ENCODE results near the gene ZNF446. TPM values are rescaled to one million over a fixed set of nuclear protein-coding genes. Genes with fewer than 3 reads are reported as not detected.

The ZNF446 gene
- total and polyA plus RNA-seq, 9 of the 15 experiments (the other 6 are each of a cell fraction or from before 2014, with no cell fraction given): 0.07 to 4.8 (median 1.2) TPM

DNA sequence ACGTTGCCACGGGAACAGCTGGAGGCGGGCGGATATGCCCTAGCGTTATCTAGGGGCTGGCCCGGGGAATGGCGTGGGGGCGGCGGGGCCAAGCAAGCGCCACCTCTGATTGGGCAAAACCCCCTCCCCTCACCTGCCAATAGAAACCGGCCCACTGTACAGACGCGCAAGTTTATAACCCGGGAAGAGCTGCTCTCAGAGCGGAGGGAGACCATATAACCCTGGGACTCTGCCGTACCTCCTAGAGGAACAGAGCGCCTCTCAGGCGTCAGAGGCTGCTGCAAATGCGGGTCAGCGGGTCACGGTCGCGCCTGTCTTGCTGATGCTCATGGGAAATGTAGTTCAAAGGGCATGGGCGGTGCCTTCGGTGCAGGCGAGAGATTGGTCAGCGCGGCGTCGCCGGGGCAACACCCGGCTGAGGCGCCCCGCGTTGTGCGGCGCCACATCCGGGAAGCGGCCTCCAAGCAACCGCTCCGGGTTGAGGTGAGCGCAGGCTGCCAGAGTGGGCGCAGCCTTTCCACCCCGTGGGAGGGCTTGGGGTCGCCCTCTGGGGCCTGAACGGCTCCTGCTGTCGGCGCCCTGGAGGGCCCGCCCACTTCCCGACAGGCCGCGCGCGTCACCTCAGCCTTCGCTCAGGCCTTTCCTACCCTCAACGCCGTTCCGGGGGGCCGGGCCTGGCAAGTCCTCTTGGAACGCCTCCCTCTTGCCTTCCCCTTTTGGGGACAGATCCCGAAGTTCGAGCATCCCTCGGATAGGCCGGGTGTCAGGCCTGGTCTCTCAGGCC lies at the start of gene ZNF446 (continued):
- peak; percentile 79 for TF ChIP-seq POLR2A (conservative IDR thresholded peaks at IDR 0.05)
- no peak for TF ChIP-seq RBM39 (optimal IDR thresholded peaks at IDR 0.05; ENCODE audit: low read depth, low read length)
- no peak for TF ChIP-seq ZSCAN29 (IDR thresholded peaks at IDR 0.05)
- no peak for TF ChIP-seq ZZZ3 (IDR thresholded peaks at IDR 0.05)
- TF ChIP-seq ZNF583 (CRISPR knock-in tag; IDR thresholded peaks at IDR 0.05): no peak
- no peak for TF ChIP-seq ADNP (tag; IDR thresholded peaks at IDR 0.05)
- TF ChIP-seq ZNF445 (CRISPR knock-in tag; IDR thresholded peaks at IDR 0.05; ENCODE audit: low read depth): no peak
- TF ChIP-seq UBTF (IDR thresholded peaks at IDR 0.05; ENCODE audit: borderline replicate concordance in 1 of 2, low read depth in 2 of 2, low read length in 2 of 2): peak in 1 of 2 experiments; percentile 65; a peak in 1 of 4 replicates
- TF ChIP-seq EGR1 (conservative IDR thresholded peaks at IDR 0.05): peak; percentile 79
- TF ChIP-seq NRF1 (conservative IDR thresholded peaks at IDR 0.05 in 1 of 2, IDR thresholded peaks at IDR 0.05 in 1 of 2): peak; percentile 81 to 85
- peak; percentile 97 for TF ChIP-seq HCFC1 (IDR thresholded peaks at IDR 0.05; ENCODE audit: low read depth, low read length)
- TF ChIP-seq SOX6 (IDR thresholded peaks at IDR 0.05): peak; percentile 19; the same call in 1 of the 2 replicates
- no peak for TF ChIP-seq JUNB (CRISPR knock-in tag; conservative IDR thresholded peaks at IDR 0.05)
- TF ChIP-seq RBM14 (IDR thresholded peaks at IDR 0.05; ENCODE audit: borderline replicate concordance, insufficient read depth, low read depth, low read length): no peak
- peak; percentile 59; the same call in 1 of the 2 replicates for TF ChIP-seq ZNF263 (CRISPR knock-in tag; IDR thresholded peaks at IDR 0.05; ENCODE audit: borderline replicate concordance)
- no peak for TF ChIP-seq CBFA2T2 (conservative IDR thresholded peaks at IDR 0.05)
- no peak for TF ChIP-seq SRSF9 (IDR thresholded peaks at IDR 0.05; ENCODE audit: borderline replicate concordance, low read depth, low read length)
- 0 out of 2 replicates have a peak, but pooled peaks have one; percentile 24 for TF ChIP-seq GATA2 (CRISPR knock-in tag; IDR thresholded peaks at IDR 0.05)
- TF ChIP-seq RFX5 (IDR thresholded peaks at IDR 0.05; ENCODE audit: low read depth, low read length): no peak
- no peak for TF ChIP-seq THRAP3 (IDR thresholded peaks at IDR 0.05; ENCODE audit: borderline replicate concordance)
- no peak; the same call in 1 of the 2 replicates for TF ChIP-seq NCOR1 (IDR thresholded peaks at IDR 0.05)
- peak; percentile 98 for TF ChIP-seq NR2C1 (IDR thresholded peaks at IDR 0.05)
- TF ChIP-seq NR2C1 (tag; IDR thresholded peaks at IDR 0.05): peak; percentile 99
- peak; percentile 45 for TF ChIP-seq CHD1 (IDR thresholded peaks at IDR 0.05; ENCODE audit: low read length)
- TF ChIP-seq HMBOX1 (IDR thresholded peaks at IDR 0.05): no peak
- TF ChIP-seq ZNF174 (CRISPR knock-in tag; IDR thresholded peaks at IDR 0.05): no peak
- TF ChIP-seq GATAD2A (IDR thresholded peaks at IDR 0.05): no peak
- TF ChIP-seq ZNF695 (CRISPR knock-in tag; IDR thresholded peaks at IDR 0.05): no peak
- TF ChIP-seq HDAC1 (IDR thresholded peaks at IDR 0.05): 0 out of 4 replicates have a peak, but pooled peaks of 1 of the 2 experiments have one; percentile 68
